ENCODE results near the gene RNF223.
"Not testable (repeated sequence)": the region's sequence is repeated elsewhere in the genome, so short reads cannot be mapped to it uniquely, and the experiment has no call there.

RNF223 gene

GRCh38 chr1:1035291-1035943 is 38.7 kb downstream of the RNF223 start:
- H3K4me3 ChIP-seq (ENCODE audit: control insufficient read depth, low read depth, low read length) = no peak overlapping the region
- DNase-seq (ENCODE audit: low read depth) = no peak
- no peak for TF ChIP-seq CTCF (conservative IDR thresholded peaks at IDR 0.05; ENCODE audit: control insufficient read depth, insufficient read depth, low read depth, low read length)

GRCh38 chr1:1034439-1034781 is 39.7 kb downstream of the RNF223 start:
- no peak overlapping the region for H3K4me3 ChIP-seq (ENCODE audit: control insufficient read depth, low read depth, low read length)
- no peak for DNase-seq (ENCODE audit: low read depth)
- no peak for TF ChIP-seq CTCF (conservative IDR thresholded peaks at IDR 0.05; ENCODE audit: control insufficient read depth, insufficient read depth, low read depth, low read length)

GRCh38 chr1:1033731-1034438 is 40.2 kb downstream of the RNF223 start:
- H3K4me3 ChIP-seq (ENCODE audit: control insufficient read depth, low read depth, low read length) = no peak overlapping the region
- DNase-seq (ENCODE audit: low read depth) = no peak
- TF ChIP-seq CTCF (conservative IDR thresholded peaks at IDR 0.05; ENCODE audit: control insufficient read depth, insufficient read depth, low read depth, low read length) = no peak

GRCh38 chr1:1033009-1033587 is 41.0 kb downstream of the RNF223 start:
- DNase-seq (ENCODE audit: low read depth) = peak; percentile 43
- H3K4me3 ChIP-seq (ENCODE audit: control insufficient read depth, low read depth, low read length) = no peak overlapping the region
- TF ChIP-seq CTCF (conservative IDR thresholded peaks at IDR 0.05; ENCODE audit: control insufficient read depth, insufficient read depth, low read depth, low read length) = peak; percentile 46

GRCh38 chr1:1032424-1032823 is 41.7 kb downstream of the RNF223 start:
- H3K4me3 ChIP-seq (ENCODE audit: control insufficient read depth, low read depth, low read length) = no peak overlapping the region
- TF ChIP-seq CTCF (conservative IDR thresholded peaks at IDR 0.05; ENCODE audit: control insufficient read depth, insufficient read depth, low read depth, low read length) = no peak
- DNase-seq (ENCODE audit: low read depth) = no peak

- TF ChIP-seq CTCF (conservative IDR thresholded peaks at IDR 0.05; ENCODE audit: control insufficient read depth, insufficient read depth, low read depth, low read length) = no peak
- H3K4me3 ChIP-seq (ENCODE audit: control insufficient read depth, low read depth, low read length) = no peak overlapping the region
- no peak for DNase-seq (ENCODE audit: low read depth)
Measured at GRCh38 chr1:1031659-1032235, 42.4 kb downstream of the RNF223 start.

GRCh38 chr1:1030867-1031658 is 43.0 kb downstream of the RNF223 start:
- not testable (repeated sequence) for H3K4me3 ChIP-seq (ENCODE audit: control insufficient read depth, low read depth, low read length); DNase-seq (ENCODE audit: low read depth)
